Activated T-helper 17 cell treated with anti-CD3 and anti-CD28 coated beads, Interleukin-2, amount 50 U/mL, for 72 hours (primary cell): Measurements from ENCODE around the gene SYCE3. TPM values are rescaled to one million over a fixed set of nuclear protein-coding genes. Genes with fewer than 3 reads are reported as not detected.

ENCODE experiments used
- ATAC-seq: fragments of 150-1000 bp; cut with Tn5 transposase; replicated peaks from 2 replicates; pipeline ENCODE4 v1.10.0; 2021; ENCODE audit warnings: mild to moderate bottlenecking, moderate library complexity
- H3K27ac Mint-ChIP-seq: one replicate; pipeline ENCODE4 v1.8.0; 2022; ENCODE audit warnings: mixed read lengths
- H3K27me3 Mint-ChIP-seq: one replicate; pipeline ENCODE4 v1.8.0; 2022; ENCODE audit warnings: mixed read lengths
- H3K36me3 Mint-ChIP-seq: one replicate; pipeline ENCODE4 v1.8.0; 2022; ENCODE audit warnings: low read depth, mild to moderate bottlenecking, mixed read lengths
- H3K4me1 Mint-ChIP-seq: one replicate; pipeline ENCODE4 v1.8.0; 2022; ENCODE audit warnings: mixed read lengths
- H3K4me3 Mint-ChIP-seq: one replicate; pipeline ENCODE4 v1.8.0; 2022; ENCODE audit warnings: mild to moderate bottlenecking, mixed read lengths
- H3K9me3 Mint-ChIP-seq: one replicate; pipeline ENCODE4 v1.8.0; 2022; ENCODE audit warnings: mixed read lengths
- total RNA-seq, 2 donors: library from RNA; stranded (reverse); gene quantifications; one replicate each; pipeline ENCODE4 v1.2.3, GENCODE V29; 2022

The SYCE3 gene
- total RNA-seq, 2 donors from 2014 or later = 0.65 to 2.3 TPM

GRCh38 chr22:50528682-50529415 is 33.9 kb downstream of the SYCE3 start:
- Mint-ChIP-seq H3K27ac (peak overlapping the region; percentile 82), H3K4me3 (peak overlapping the region; percentile 90), H3K9me3 (no peaks in the 10 kb centered on the region)

GRCh38 chr22:50527921-50528681 is 34.6 kb downstream of the SYCE3 start:
- peaks cover 66% of the 10 kb centered on the region for H3K36me3 Mint-ChIP-seq
- no peaks in the 10 kb centered on the region for H3K9me3 Mint-ChIP-seq
- peaks cover 12% of the 10 kb centered on the region for H3K4me1 Mint-ChIP-seq
- H3K4me3 Mint-ChIP-seq = peak overlapping the region; percentile 90
- no peaks in the 10 kb centered on the region for H3K27me3 Mint-ChIP-seq
- H3K27ac Mint-ChIP-seq = peak overlapping the region; percentile 82
- ATAC-seq = no peak

More at GRCh38 chr22:50528682-50529415, 33.9 kb downstream of the SYCE3 start:
- H3K4me1 Mint-ChIP-seq = peaks cover 15% of the 10 kb centered on the region
- peaks cover 65% of the 10 kb centered on the region for H3K36me3 Mint-ChIP-seq
- no peaks in the 10 kb centered on the region for H3K27me3 Mint-ChIP-seq
- no peak for ATAC-seq

GRCh38 chr22:50526834-50527801 is 35.6 kb downstream of the SYCE3 start:
- peaks cover 5% of the 10 kb centered on the region for H3K4me1 Mint-ChIP-seq
- peak; percentile 20 for ATAC-seq
- H3K27me3 Mint-ChIP-seq = no peaks in the 10 kb centered on the region
- no peaks in the 10 kb centered on the region for H3K9me3 Mint-ChIP-seq
- H3K36me3 Mint-ChIP-seq = peaks cover 59% of the 10 kb centered on the region
- H3K4me3 Mint-ChIP-seq = peak overlapping the region; percentile 90
- peak overlapping the region; percentile 82 for H3K27ac Mint-ChIP-seq

GRCh38 chr22:50526108-50526833 is 36.4 kb downstream of the SYCE3 start:
- peak overlapping the region; percentile 82 for H3K27ac Mint-ChIP-seq
- peak; percentile 56 for ATAC-seq

GRCh38 chr22:50525858-50526107 is 36.9 kb downstream of the SYCE3 start:
- H3K4me1 Mint-ChIP-seq = peaks cover 5% of the 10 kb centered on the region
- no peaks in the 10 kb centered on the region for H3K27me3 Mint-ChIP-seq
- H3K36me3 Mint-ChIP-seq = peaks cover 58% of the 10 kb centered on the region
- peak overlapping the region; percentile 81 for H3K27ac Mint-ChIP-seq
- ATAC-seq = no peak
- H3K9me3 Mint-ChIP-seq = no peaks in the 10 kb centered on the region
- peak overlapping the region; percentile 90 for H3K4me3 Mint-ChIP-seq

More at GRCh38 chr22:50526108-50526833, 36.4 kb downstream of the SYCE3 start:
- H3K4me3 Mint-ChIP-seq = peak overlapping the region; percentile 90
- H3K36me3 Mint-ChIP-seq = peaks cover 58% of the 10 kb centered on the region
- peaks cover 5% of the 10 kb centered on the region for H3K4me1 Mint-ChIP-seq
- no peaks in the 10 kb centered on the region for H3K9me3 Mint-ChIP-seq
- H3K27me3 Mint-ChIP-seq = no peaks in the 10 kb centered on the region

GRCh38 chr22:50525104-50525857 is 37.4 kb downstream of the SYCE3 start, which contains the start of gene SCO2:
Gene SCO2, minus strand, starts transcription at chr22:50525598. Its CDS starts 1,187 bp downstream, at chr22:50524411.
- peaks cover 5% of the 10 kb centered on the region for H3K4me1 Mint-ChIP-seq
- H3K27ac Mint-ChIP-seq = peak within 1 kb of the TSS; percentile 81
- H3K4me3 Mint-ChIP-seq = peak within 1 kb of the TSS; percentile 90
- no peaks in the 10 kb centered on the region for H3K9me3 Mint-ChIP-seq
- H3K36me3 Mint-ChIP-seq = peaks cover 62% of the 10 kb centered on the region
- no peaks in the 10 kb centered on the region for H3K27me3 Mint-ChIP-seq
- ATAC-seq = peak; percentile 56

- peak overlapping the region; percentile 81 for H3K27ac Mint-ChIP-seq
- no peaks in the 10 kb centered on the region for H3K27me3 Mint-ChIP-seq
- no peaks in the 10 kb centered on the region for H3K9me3 Mint-ChIP-seq
- peaks cover 5% of the 10 kb centered on the region for H3K4me1 Mint-ChIP-seq
- peak overlapping the region; percentile 90 for H3K4me3 Mint-ChIP-seq
- no peak for ATAC-seq
- peaks cover 68% of the 10 kb centered on the region for H3K36me3 Mint-ChIP-seq
Observed at GRCh38 chr22:50524676-50525103, 38.0 kb downstream of the SYCE3 start.

- Mint-ChIP-seq H3K36me3 (peaks cover 69% of the 10 kb centered on the region), H3K9me3 (no peaks in the 10 kb centered on the region), H3K27me3 (no peaks in the 10 kb centered on the region), H3K4me1 (peaks cover 5% of the 10 kb centered on the region), H3K27ac (peak overlapping the region; percentile 81), H3K4me3 (peak overlapping the region; percentile 90)
- ATAC-seq = no peak
Observed at GRCh38 chr22:50523806-50524675, 38.7 kb downstream of the SYCE3 start.

GRCh38 chr22:50523458-50523805 is 39.3 kb downstream of the SYCE3 start:
- ATAC-seq = no peak
- Mint-ChIP-seq H3K4me3 (no peak overlapping the region), H3K36me3 (peaks cover 68% of the 10 kb centered on the region), H3K4me1 (peaks cover 5% of the 10 kb centered on the region), H3K27ac (no peak overlapping the region), H3K9me3 (no peaks in the 10 kb centered on the region), H3K27me3 (no peaks in the 10 kb centered on the region)

- Mint-ChIP-seq H3K4me1 (peaks cover 5% of the 10 kb centered on the region), H3K9me3 (no peaks in the 10 kb centered on the region), H3K27me3 (no peaks in the 10 kb centered on the region), H3K36me3 (peaks cover 68% of the 10 kb centered on the region), H3K27ac (no peak overlapping the region), H3K4me3 (no peak overlapping the region)
- ATAC-seq = no peak
Observed at GRCh38 chr22:50522806-50523438, 39.8 kb downstream of the SYCE3 start.

- H3K27ac Mint-ChIP-seq = no peak overlapping the region
- no peaks in the 10 kb centered on the region for H3K9me3 Mint-ChIP-seq
- H3K4me1 Mint-ChIP-seq = peaks cover 5% of the 10 kb centered on the region
- no peak for ATAC-seq
- no peaks in the 10 kb centered on the region for H3K27me3 Mint-ChIP-seq
- no peak overlapping the region for H3K4me3 Mint-ChIP-seq
- peaks cover 68% of the 10 kb centered on the region for H3K36me3 Mint-ChIP-seq
Observed at GRCh38 chr22:50522208-50522805, 40.4 kb downstream of the SYCE3 start.

GRCh38 chr22:50521710-50522109 is 41.0 kb downstream of the SYCE3 start:
- Mint-ChIP-seq H3K9me3 (no peaks in the 10 kb centered on the region), H3K4me1 (peaks cover 5% of the 10 kb centered on the region), H3K4me3 (no peak overlapping the region), H3K36me3 (peaks cover 68% of the 10 kb centered on the region), H3K27ac (no peak overlapping the region), H3K27me3 (no peaks in the 10 kb centered on the region)
- no peak for ATAC-seq
